Stimulated activated CD8-positive, alpha-beta memory T cell treated with anti-CD3 and anti-CD28 coated beads, Interleukin-4, amount 100 ng/mL, for 48 hours (primary cell): ENCODE measurements around the gene PARD3B.
A peak's percentile ranks its signal among the peaks of the same experiment; 100 is the strongest.

ENCODE experiments used
- DNase-seq: peaks from one replicate; pipeline ENCODE4 v3.0.0-alpha.2; 2020

Gene PARD3B

GRCh38 chr2:204972606-204973336 lies 427.5 kb downstream of the PARD3B start:
- no peak for DNase-seq

DNA sequence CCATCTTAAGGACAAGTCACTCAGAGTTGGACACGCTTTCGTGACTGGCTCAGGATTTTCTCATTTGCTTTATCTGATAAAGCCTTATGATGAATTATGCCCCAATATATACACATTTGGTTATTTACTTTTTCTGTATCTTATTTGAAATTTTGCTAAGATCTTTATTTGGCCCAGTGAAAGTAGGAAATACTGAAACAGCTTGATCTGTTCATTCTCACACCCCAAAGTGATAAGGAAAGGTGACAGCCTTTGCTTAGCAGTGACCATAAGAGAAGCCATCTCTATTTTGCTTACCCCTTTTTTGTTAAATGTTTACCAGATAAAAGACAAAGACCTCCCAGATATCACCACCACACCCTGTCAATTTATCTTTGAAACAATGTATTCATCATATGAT lies 428.3 kb downstream of the PARD3B start:
- DNase-seq: no peak

GRCh38 chr2:204974487-204974886 lies 429.2 kb downstream of the PARD3B start:
- no peak for DNase-seq

GRCh38 chr2:204977914-204978313 lies 432.6 kb downstream of the PARD3B start:
- DNase-seq: no peak

DNA sequence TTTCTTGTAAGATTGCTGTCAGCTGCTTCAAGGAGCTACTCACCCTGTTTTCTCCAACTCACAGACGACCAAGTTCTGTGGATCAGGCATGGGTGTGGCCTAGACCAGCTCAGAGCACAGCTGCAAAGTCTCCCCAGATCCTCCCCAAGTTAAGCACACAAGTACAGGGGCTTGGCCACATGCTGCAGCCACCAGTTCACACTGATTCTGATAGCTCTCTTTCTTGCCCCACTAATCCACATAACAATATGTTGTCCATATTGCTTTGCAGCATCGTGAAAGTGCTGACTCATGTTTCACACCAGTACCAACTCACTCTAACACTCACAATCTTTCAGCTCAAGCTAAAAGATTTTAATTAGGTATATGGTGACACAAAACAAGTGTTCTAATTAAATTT lies 437.0 kb downstream of the PARD3B start:
- DNase-seq: no peak

GRCh38 chr2:204984518-204984917 lies 439.2 kb downstream of the PARD3B start:
- no peak for DNase-seq

GRCh38 chr2:204986641-204987040 lies 441.4 kb downstream of the PARD3B start:
- DNase-seq: no peak

- no peak for DNase-seq
Measured at GRCh38 chr2:204988836-204989235, 443.6 kb downstream of the PARD3B start.

DNA sequence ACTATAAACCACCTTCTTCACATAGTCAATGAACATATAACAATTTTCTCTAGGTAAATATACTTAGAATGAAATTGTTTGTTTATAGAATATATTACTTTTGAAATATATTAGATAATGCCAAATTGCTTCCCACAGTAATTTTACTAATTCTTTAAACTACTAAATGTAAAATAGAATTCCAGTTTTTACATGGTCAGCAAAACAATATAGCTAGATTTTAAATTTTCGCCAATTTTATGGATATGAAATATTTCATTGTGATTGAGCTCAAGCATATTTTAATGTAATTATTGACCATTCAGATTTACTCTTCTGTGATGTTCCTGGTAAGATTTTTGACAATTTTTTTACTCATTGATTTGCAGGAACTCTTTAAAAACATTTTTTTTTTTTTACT lies 444.6 kb downstream of the PARD3B start:
- DNase-seq: no peak

DNA sequence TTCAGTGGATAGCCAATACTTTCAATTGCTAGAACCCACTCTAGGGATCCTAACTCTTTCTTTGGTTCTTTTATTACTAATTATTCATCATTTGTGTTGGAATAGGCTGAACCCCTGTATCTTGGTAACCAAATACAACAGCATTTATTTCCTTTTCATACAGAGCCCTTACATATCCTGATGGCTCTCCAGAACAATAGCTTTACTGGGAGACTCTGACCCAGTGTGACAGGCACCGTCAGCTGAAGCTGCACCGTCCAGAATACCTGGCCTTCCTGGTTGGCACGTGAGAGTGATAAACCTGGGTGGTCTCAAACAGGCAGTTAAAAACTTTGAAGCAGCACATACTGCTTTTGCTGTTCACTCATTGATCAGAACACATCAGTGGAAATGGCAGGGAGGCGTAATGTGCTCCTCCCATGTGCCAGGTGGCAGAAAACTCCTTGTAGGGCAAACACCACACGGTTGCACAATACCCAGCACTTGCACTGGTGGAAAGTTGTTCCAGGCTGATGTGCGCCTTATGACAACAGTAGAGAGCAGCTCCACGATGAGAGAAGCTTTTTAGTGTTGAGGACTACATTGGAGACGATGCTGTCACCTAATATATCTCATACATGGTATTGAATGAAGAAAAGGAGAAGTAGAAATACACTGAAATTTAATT lies 456.2 kb downstream of the PARD3B start:
- no peak for DNase-seq

DNA sequence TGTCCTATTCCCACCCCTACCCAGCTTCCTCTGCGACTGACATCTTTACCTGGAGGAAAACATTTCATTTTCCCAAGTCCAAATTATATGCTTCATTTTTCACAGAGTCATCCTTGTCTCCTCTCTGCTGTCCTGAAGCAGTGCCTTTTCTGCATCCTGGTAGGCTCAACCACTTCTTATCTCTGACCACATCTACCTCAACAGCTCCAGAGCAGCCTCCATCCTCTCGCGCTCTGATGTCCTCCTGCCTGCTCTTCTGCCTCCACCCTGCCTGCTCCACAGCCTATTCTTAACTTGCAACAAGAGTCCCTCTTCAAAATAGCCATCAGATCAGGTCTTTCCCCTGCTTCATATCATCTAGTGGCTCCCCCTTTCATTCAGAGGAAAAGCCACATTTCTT lies 457.1 kb downstream of the PARD3B start:
- no peak for DNase-seq

GRCh38 chr2:205003288-205003687 lies 458.0 kb downstream of the PARD3B start:
- no peak for DNase-seq

- no peak for DNase-seq
Measured at GRCh38 chr2:205010196-205010595, 464.9 kb downstream of the PARD3B start.

DNA sequence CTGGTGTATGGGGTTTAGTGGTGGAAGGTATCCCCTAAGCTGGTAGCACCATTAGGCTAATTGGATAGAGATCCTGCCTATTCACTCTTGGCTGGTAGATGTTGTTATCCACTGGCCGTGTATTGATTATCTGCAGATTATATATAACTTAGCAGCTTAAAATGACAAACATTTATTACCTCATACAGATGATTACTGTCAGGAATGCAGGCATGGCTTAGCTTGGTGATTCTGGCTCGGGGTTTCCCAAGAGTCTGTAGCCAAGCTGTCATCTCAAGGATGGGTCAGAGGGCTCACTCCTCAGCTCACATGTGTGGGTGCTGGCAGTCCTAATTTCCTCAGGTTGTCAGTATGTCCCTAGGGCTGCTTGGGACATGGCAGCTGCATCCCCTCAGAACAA lies 465.8 kb downstream of the PARD3B start:
- no peak for DNase-seq

DNA sequence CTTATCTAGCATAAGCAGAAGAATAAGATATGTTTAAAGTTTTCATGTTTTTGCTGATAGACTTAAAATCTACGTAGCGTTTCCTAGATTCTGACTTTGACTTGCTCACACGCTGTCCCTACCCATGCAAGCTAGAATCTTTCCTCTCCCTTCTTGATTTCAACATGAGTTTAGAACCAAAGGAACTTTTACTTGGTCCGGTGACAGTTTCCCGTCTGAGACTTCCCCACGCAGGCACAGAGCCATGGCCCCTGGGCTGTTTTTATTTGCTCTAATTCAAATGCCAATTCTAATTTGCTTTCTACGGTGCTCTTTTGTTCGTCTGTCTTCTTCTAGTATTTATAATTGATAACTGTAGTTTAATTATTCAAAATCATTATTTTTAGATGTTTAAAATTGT lies 467.7 kb downstream of the PARD3B start:
- DNase-seq: no peak

DNA sequence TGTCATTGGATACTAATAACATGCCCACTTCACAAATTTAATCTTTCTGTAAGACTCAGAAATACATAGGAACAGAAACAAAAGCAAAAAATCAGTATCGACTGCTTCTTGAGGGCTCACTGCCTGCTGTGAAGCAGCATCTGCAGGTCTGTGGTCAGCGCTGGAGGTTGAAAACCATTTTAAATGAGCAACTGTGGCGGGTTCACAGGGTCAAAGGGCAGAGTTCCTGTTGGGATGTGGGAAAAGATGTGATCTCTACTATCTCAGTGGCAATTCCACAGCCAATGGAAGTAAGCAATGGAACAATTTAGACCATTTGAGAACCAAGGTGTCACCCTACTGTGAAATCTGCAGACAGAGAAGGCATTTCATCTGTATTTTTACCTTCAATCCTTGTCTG lies 468.3 kb downstream of the PARD3B start:
- no peak for DNase-seq

DNA sequence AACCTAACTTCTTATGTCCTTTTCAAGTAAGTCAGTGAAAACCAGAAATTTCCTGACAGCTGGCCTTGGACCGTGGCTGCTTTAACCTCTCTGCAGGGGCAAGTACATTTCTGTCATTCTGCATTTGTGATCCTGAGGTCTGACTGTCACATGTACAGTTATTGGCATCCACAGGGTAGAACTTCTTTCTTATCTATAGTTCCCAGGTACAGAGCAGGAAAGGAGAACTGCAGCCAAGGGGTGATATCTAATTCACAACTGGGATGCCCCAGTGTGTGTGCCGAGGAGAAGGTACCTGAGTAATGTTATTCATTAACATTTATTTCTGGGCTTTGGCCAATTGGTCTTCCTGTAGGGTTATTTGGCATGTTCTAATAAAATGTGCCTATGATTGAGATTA lies 468.9 kb downstream of the PARD3B start:
- DNase-seq: no peak

GRCh38 chr2:205017381-205017780 lies 472.1 kb downstream of the PARD3B start:
- no peak for DNase-seq

- DNase-seq: no peak
Measured at GRCh38 chr2:205017912-205018311, 472.6 kb downstream of the PARD3B start.

GRCh38 chr2:205020673-205021072 lies 475.4 kb downstream of the PARD3B start:
- no peak for DNase-seq

DNA sequence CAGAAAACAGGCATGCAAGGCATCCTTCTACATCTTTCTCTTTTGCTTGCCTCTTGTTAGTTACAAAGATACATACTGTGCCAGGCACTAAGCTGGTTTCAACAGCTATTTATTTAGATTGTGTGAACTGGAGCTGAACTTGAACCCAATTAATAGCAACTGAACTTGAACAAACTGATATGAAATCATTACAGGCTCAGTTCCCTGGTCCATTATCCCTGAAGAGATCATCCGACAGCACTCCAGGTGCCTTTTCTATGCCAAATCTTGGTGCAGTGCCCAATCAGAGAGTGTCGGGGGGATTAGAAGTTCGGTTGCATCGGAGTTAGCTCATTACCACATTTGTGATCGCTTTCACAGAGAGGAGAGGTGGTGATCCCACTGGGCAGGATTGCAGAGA lies 477.6 kb downstream of the PARD3B start:
- no peak for DNase-seq

DNA sequence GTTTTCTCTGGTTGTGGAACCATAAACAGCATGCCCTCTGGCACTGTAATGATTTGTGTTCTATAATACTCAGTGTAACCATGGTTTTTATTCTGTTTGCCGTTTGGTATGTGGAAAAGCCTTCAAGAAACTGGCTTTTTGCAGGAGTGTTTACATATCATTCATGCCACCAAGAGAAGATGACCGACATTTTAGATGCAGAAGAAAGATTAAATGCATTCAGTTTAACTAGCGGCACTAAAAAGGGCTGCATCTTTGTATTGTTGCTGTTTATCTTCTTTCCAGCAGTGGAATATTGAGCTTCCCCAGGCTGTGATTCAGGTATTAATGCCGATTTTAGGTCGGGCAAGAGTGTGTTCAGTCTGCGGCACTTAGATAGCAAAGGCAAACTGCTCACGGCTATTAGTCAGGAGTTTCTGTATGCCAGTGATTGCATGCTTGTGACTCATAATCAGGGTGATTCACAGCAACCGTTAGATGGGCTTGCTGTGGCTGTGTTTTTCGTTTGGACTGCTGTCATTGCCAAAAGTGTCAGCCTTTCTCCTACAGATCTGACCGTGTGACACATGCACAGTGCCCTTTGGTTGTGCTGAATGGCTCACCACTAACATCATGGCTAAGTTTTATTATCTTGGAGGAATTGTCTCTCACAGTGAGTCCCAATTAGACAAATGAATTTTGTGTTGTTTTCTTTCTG lies 479.7 kb downstream of the PARD3B start:
- DNase-seq: peak; percentile 37

GRCh38 chr2:205025580-205026240 lies 480.4 kb downstream of the PARD3B start:
- DNase-seq: no peak

DNA sequence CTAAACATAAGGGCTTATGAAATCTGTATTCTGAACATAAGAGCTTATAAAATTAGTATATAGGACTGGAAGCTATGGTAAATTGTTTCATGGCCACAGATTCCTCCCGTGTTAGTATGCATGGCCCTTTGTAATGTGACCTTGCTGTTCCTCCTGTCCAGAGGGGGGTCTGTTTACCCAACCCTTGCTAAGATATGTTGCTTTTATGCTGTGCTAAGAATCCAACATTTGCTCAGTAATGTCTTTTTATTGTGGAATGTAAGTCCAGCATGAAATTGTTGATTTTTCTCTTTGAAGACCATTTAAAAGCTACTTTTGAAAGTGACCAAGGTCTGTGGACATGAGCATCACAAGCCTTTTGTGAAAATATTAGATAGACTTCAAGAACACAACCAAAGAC lies 485.4 kb downstream of the PARD3B start:
- DNase-seq: no peak
